Astrocyte of the hippocampus (primary cell): ENCODE data around the gene WLS.

Experiments
- DNase-seq: peaks from one replicate; pipeline ENCODE4 v3.0.0; 2011; ENCODE audit warnings: low read depth, low spot score

Gene WLS

DNA sequence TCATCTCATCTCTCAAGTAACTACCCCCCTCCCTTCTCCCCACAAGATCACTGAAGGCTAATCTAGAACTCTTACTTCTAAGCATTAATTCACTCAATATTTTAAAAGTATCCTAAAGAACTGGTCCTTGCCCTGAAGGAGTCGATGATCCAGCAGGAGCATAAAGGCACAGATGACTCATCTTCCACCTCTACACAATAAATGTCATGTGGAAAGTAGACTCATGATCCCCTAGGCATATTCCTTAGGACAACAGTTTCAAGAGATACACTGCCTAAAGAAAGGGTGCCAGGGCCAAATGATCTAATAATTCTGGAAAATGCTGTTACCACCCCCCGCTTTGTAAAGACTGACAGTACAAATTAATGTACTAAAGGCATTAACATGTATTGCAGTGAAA lies 96.1 kb downstream of the WLS start:
- DNase-seq, result no peak

DNA sequence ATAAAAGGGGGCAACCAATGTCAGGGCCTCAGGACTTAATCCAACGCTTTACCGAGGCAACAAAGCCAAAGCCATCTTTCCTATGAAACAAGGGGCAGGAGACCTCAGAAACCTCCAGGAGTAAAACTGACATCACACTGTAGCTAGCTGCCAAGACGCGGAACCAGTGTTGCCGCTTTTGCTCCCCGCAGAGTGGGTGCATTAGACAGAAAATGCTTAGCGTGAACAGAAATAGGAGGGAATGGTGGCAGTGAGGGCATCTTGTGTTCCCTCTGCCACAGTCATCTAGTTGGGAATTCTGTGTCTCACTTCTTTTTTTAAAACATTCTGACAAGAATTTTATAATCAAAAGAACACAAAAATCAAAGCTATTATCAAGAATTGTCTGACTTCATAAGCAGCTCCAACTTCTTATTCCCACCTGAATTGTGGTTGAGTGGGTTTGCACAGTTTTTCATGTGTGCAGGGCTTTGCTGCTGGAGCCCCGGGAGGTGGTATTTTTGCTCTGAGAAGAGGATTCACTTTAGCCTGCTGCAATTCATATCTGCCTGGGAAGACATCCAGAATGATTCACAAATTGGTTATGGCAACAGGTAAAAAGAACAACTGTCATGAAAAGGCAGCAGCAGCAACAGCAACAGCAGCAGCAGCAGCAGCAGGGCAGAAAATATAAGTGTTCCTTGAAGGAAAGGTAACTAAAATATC lies 99.7 kb downstream of the WLS start:
- no peak for DNase-seq

DNA sequence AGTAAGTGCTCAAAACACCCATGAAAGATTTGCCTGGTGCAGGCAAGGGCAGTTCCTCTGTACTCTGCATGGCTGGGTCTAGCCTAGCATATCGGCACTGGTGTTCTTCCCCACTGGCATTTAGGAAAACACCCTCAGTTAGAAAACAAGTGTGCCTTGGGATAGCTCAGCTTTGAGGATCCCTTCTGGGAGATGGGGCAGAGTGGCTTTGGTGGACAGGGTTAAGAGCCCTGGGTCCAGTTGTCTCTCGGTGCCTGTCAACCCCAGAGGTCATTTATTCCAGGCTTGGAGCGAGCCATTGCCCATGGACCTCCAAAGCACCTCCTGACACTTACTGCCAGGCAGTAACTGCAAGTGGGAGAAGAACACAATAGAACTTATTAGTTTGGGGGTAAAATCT lies 101.1 kb downstream of the WLS start:
- DNase-seq, result no peak

DNA sequence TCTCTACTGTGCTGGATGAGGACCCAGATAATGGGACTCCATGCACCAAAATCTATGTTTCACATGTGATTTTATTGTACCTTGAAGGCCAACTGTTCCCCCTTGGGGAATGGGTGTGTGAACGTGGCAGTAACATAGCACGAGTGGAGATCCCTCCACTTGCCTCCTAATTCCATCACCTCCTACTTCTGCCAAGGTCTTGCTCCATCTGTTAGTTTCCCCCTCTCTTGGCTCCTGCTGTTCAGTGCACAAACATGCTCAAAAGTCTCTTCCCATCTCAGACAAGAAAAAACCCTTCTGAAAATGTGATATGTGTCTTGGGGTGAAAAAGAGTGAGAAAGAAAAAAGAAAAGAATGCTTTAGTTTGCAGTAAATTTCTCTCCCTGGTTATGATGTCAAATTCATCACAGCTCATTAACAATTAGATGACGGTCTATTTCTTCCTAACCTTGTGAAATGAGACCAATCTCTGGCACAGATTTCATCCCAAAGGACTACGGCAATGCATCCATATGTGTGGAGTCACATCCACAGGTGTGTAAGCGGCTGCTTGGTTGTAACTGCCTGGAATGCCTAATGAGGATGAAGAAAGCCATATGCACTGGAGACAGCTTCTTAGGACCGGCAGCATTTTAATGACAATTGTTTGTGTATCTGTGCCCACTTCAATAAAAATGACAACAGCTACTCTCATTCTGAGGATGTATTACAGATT lies 102.6 kb downstream of the WLS start:
- DNase-seq, result no peak

DNA sequence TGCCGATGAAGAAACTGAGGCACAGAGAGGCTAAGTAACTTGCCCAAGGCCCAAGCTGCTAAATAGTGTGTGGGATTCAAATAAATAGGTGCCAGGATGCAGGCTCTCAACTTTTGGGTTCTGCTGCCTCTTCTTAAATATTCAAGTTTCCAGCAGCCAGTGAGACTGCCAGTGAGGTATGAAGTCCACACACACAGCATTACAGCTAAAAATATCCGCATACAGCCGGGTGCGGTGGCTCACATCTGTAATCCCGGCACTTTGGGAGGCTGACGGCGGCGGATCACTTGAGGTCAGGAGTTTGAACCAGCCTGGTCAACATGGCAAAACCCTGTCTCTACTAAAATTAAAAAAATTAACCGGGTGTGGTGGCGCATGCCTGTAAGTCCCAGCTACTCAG lies 103.5 kb downstream of the WLS start:
- no peak for DNase-seq

DNA sequence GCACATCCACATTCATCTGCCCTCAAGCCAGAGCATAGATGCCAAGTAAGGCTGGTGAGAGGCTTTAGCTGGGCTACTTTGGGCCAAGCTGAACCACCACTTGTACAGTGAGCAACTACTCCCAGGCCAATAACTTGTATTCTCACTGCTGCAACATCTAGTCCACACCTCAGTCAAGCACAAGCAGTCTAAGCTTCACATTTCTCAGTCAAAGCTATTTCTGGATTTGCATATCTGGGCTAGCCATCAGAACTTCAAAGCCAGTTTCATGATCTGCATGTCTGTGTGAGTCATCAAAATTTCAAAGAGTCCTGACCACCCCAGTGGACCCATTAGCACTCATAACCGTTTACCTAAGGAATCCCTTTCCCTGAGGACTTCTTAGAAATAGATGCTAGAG lies 104.2 kb downstream of the WLS start:
- peak; percentile 90 for DNase-seq

DNA sequence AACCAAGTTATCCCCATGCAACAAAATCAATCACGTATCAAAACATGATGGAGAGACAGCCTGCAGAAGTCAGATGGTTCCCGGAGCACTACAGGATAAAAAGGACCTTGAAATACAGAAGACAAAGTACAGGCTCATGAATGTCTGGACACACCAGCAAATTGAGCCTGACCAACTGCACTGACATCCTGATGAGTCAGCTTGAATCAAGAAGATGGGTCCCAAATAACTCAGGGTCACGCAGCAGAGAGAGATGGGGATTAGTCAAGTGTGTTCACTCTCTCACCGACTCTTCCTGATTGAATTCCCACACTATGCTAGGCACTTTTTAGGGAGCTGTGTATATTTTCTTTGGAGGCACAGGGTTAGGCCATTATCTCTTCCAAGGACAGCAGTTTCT lies 110.8 kb downstream of the WLS start:
- DNase-seq, result no peak

DNA sequence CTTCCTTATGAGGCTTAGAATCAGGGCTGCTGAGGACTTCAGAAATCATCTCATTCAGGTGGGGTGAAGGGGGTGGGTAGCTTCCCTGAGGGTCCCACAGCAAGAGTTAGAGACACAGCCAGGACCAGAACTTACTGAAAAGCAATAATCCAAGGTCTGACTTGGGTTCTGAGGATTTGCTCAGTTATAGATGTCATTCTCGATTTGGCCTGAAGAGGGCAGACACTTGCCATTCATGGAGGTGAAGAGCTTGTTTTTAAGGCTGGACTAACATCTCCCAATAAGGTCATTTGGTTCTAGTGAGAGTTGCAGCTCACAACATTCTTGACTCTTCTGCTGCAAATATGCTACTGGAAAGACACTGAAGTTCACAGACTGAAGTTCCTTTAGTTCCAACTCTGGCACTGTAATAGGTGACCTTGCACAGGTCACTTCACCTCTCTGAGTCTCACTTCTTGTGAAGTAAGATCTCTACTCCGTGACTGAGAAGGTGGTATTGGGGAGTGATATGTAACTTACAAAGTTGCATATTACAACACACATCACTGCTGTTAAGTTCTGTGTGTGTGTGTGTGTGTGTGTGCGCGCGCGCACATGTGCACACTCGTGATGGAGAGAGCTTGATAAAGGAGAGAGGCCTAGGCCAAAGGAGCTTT lies 112.1 kb downstream of the WLS start:
- peak; percentile 90 for DNase-seq

DNA sequence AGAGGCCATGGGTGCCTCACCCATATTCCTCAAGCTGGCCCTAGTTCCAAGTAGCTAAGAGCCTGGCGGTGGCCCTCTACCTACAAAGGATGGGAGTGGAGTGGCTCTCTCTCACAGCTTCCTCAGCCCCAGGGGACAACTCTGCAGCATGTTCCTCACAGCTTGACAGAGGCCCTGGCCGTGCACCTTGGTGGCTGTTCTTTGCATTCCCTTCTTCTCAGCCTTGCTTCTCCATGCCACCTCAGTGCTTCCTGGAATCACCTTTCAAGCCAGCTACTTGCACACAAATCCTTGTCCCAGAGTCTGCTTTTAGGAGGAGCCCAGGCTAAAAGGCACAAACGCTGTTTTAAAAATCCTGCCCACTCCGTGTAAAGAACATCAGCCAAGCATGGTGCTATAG lies 112.9 kb downstream of the WLS start:
- DNase-seq, result no peak

DNA sequence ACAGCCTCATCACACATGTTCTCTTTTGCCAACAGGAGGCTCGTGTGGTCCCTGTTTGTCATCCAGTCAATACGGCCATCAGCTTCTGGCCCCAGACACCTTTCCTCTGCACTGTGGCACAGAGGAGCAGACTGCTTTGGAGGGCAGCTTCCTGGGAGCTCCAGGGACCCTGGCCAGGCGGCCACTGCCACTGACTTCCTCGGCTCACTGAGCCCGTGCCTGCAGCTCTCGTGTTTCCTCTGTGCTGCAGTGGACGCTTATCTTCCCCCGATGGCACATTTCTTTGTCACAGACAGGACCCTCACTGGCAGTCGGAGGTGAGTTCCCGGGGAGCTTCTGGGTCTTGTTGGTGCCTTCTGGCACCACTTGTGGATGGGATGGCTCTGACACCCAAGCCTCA lies 114.9 kb downstream of the WLS start:
- DNase-seq, result no peak

DNA sequence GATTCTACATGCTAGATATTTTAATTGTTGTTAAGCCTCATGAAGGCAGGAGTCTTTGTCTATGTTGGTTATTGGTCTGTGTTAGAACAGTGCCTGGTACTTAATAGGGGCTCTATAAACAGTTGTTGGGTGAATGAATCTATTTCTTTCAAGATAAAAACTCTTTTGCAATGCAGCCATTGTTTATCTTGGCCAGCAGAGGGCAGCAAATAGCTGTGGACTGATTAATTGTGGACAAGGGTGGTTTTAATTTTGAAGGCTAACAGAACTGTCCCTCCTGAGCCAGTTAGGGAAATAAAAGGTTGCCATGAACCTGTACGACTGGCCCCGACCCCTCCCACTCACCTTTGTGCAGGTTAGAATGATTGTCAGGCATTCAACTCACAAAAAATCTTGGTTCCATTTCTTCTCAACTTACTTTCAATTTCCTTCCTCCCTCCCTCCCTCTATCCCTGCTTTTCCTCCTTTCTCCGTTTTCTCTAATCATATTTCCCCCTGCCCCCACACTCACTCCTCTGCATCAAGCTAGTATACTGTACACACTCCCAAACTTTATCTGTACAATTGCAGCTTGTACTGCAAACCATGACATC lies 115.6 kb downstream of the WLS start:
- DNase-seq, result peak; percentile 77

DNA sequence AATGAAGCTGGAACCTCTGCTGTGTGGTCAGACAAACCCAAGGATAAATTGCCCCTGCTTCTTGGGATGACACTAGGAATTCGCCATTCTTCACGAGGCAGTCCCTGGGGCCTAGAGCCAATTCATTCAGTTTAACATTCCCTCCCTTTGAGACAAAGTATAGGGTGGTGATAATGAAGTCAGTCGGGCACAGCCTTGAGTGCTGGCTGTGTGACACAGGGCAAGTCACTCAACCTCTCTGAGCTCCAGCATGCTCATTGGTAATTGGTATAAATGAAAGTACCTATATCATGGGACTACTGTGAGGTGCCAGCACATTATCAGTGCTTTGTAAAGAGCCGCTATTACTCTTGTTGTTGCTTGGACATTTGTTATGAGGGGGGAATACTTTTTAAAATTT lies 117.0 kb downstream of the WLS start:
- no peak for DNase-seq

DNA sequence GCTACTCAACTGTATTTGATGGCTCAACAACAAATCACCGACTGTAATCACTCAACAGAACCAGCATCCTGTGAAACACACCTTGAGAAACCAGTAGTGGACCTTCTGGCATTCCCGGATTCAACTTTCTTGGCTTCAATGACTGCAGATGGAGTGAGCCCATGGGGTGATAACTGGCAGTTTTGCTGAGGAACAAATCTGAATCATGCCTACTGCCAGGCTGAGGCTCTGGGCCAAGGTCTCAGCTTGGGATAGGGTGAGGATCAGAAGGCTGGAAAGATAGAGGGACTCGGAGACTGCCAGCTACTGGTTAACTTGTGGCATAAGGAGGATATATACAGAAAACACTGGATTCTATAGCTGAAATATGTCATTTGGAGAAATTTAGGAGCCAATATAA lies 118.4 kb downstream of the WLS start:
- DNase-seq, result no peak

DNA sequence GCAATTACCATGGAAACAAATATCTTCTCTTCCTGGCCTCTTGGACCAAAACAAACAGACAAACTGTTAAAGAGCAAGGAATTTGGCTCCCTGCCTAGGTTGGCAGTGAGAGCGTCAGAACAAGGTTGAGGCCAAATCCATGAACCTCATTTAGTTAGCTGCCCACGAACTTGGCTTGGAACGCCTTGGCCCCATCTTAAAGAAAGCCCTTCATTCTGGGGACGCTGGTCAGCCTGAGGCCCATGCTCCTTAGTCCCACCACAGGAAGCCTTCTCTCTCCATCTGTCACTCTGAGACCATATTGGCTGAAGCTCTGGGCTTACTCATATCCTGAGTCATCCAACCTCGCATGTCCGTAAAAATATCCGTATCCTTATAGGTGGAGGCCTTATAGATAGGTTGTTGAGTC lies 119.5 kb downstream of the WLS start:
- DNase-seq, result peak; percentile 89

DNA sequence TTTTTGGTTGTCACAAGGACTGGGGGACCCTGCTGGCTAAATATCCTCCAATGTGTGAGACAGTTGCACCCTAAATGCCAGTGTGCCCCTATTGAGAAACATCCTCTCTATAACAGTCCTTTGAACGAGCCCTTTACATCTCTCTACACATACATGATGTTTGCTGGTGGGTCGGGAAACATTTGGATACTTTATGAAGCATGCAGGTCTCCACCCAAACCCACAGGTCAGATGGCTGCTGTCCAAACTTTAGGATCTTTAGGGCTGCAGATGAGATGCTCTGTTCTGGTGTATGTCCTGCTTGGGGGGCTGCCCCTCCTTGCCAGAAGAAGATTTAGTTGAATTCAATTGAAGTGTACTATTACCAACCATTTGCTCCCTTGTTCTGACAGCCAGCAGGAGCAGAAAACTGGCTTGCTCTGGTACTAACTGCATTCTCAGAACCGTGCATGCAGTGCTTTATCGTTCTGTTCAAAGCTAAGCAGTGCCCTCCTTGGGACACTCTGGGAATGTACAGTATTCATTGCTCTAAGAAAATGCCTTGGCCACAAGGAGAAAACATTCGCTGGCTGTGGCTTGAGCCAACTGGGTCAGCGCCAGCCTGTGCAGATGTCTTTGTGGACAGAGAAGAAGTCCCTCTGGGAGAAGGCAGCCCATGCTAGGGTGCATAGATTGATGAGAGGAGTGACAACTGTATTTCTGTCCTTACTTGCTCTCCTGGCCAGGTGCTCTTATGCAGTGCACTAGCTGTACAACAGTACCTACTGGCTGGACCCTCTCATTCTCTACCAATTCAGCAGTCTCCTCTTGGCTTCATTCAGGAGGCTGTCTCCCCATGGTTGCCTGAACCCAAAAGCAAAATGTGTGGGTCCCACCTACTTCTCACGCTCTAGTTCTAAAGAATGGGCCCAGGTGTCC lies 120.5 kb downstream of the WLS start:
- DNase-seq, result peak; percentile 94

DNA sequence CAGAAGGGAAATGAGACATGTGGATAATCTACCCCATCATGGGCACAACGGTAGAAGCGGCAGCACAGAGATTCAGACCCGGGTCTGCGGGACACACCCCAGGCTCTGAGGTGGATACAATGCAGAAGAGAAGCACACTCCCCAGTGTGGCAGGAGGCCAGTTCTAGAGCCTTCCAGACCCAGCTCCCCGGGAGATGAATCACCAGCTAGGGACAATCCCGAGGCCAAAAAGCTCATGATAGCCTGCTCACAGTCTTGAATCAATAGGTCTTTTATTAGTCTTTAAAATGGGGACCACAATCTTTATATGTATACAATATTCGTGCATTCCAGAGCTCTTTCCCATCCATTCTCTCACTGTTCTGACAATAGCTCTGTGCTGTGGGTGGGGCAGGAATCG lies 124.6 kb downstream of the WLS start:
- peak; percentile 60 for DNase-seq

DNA sequence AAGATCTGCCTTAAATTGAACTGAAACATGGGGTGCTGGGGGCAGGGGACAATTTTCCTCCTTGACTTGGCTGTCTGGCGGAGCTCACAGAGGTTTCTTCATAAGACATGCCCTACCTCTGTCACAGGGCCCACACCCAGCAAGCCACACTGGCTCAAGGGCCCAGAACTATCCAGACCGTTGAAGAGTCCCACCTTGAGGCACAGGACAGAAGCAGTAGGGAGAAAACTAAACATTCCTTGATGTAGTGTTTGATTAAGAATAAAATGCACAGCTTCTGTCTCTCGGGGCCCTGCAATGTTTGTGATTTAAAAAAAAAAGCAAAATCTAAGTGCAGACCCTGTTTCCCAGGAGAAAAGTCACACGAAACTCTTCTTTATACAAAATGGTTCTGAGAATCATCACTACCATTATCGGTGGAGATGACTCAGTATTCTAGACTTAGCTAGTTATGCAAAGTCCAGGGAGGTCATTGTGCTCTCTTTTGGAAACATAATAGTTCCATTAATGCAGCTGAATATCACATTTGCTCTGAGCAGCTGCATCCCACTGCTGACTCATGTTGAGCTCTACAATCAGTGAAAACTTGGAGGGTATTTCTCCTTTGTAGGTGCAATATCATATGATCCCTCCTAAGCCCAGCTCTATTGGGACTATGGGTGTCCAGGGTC lies 128.3 kb downstream of the WLS start:
- DNase-seq, result peak; percentile 62

DNA sequence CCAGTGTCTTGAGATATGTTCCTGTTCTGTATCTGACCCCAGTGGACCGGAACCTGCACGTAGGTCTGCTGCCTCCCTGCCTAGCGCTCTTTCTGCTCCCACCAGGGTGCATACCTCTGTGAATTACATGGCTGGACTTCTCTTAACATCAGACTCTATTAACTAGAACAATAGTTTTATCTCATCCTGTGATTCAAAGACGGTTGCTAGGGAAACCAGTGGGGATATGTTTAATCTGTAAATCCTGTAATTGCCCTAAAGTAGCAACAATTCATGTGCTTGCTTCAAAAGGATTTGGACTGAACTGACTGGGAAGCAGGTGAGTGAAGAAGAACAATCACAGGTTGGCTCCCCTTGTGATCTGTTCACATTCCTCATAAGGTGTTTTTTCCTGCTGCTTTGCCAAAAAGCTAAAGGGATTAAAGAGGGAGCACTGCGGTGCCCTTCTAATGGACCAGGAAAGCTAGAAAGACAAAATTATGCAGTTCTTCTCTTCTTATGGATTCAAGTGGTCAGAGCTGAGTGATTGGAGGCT lies 129.2 kb downstream of the WLS start:
- DNase-seq, result no peak

DNA sequence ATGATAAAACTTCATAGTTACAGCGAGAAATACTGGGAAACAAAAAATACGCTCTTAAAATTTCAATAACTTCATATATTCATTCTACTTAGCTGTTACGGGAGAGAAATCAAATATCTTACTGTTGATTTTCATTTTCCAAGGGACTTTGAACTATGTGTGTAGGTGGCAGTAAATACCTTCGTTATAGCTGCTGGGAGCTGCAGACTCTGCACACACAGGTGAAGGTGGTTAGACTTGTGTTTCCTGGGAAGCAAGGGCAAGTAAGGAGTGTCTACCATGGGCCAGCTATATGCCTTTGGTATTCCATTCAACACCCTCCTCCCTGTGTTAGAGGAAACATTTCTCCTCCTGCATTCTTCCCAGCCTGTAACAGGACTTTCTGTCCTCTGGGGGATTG lies 130.5 kb downstream of the WLS start:
- DNase-seq, result no peak

DNA sequence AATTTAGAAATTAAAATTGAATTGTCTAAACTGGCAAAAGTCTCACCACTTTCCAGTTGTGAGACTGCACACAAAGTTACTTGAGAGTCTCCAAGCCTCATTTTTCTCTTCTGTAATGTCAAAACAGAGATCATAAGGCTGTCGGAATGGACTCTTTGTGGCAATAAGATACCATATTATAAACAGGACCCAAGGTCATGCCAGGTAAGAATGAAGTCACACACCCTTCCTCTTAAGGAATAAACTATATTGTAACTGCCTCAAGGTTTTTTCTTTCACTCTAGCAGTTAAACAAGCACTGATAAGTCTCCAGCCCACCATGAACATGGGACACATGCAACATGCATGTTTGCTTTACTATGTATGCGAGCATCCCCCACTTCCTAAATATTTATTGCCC lies 131.8 kb downstream of the WLS start:
- DNase-seq, result no peak

DNA sequence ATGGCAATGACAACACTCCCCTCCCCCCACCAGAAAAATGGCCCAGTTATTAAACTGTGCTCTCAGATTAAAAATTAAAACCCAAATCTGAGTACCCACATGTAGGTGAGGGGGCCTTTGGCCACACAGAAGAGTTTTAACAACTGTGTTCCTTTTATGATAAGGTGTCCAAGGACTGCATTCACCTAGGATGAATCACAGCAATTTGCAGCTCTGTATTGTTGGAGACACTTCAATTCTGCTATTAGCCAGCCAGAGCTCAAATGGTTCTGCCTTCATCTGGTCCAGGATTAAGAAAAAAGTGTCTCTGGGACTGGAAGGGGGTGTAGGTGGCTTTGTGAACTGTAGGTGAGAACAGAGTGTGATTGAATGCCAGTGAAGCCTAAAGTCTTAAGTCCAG lies 138.6 kb downstream of the WLS start:
- peak; percentile 71 for DNase-seq
